GM04504 (cell line): ENCODE measurements around the gene ARHGAP40.

ENCODE experiments used
- DNase-seq: peaks from one replicate; pipeline ENCODE4 v3.0.0-alpha.2; 2012; ENCODE audit warnings: low read depth

ARHGAP40 gene

DNA sequence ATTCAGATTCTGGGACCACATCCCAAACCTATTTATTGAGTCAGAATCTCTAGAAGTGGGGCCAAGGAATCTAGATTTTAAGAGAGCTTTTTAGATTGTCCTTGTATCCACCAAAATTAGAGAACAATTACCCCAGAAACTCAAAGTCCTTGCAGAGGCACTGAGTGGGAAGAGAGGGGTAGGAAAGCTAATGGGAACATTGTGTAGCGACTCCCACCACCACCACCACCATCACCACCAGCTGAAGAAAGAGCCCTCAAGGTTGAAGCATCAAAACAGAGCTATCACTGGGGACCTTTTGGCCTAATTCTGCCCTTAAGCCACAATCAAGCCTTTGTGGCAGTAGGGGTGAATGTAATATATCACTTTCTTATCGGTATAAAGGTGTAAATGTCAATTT lies 83.7 kb downstream of the ARHGAP40 start:
- DNase-seq = no peak

GRCh38 chr20:38685853-38686473 lies 84.4 kb downstream of the ARHGAP40 start:
- DNase-seq = no peak

DNA sequence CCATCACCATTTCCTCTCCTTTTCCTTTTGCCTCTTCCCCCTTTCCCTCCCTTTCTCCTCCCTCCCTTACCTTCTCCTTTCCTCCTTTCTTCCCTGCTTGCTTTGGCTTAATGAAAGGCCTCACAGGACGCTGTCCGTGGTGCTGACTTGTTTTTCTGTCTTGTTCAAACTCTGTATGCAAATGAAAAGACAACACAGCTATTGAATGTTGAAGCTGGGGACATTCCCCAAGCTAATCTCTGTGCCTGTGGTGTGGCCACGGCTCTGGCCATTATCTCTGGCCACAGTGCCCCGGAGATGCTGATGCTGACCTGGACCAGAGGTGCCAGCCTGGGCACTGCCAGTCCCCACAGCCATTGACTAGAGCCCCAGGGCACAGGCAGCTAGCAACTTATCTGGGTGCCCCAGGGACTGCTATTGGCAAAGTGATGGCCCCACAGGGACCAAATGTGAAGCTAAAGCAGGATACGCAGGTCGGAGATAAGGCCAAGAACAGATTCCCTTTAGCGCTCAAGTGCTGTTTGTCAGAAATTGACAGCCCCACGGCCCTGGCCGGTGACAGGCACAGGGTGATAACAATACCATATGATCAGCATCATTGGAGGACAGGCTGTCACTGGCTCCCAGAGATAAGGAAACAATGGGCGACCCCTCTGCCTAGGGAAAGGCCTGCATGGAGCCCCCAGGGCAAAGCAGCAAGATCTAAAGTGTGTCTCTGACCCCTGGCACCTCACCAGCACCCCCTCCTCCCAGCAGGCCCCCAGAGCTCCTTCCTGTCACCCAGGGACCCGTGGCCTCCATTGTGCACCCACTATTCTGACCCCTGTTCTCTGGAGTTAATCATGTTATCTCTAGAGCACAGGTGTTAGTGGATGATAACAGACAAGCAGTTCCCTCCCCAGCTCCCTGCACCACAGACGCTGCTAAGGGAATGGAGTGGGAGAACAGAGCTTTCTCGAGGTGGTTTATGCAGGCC lies 91.1 kb downstream of the ARHGAP40 start:
- DNase-seq = peak; percentile 29

GRCh38 chr20:38697306-38697705 lies 95.7 kb downstream of the ARHGAP40 start:
- DNase-seq = no peak

DNA sequence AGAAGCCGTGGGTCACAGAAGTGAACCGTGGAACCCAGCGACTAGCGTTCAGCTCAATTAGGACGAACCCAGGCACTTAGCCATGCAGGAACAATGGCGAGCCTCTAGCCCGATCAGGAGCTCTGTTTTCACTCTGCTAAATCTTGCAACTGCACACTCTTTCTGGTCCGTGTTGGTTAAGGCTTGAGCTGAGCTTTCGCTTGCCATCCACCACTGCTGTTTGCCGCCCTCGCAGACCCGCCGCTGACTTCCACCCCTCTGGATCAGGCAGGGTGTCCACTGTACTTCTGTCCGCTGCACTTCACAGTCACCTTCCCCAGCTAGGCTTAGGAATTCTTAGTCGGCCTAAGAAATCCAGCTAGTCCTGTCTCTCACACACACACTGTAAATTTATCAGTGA lies 96.9 kb downstream of the ARHGAP40 start:
- no peak for DNase-seq

GRCh38 chr20:38700141-38700540 lies 98.5 kb downstream of the ARHGAP40 start:
- DNase-seq = no peak
